ENCODE measurements around the gene CDH4.

DNA sequence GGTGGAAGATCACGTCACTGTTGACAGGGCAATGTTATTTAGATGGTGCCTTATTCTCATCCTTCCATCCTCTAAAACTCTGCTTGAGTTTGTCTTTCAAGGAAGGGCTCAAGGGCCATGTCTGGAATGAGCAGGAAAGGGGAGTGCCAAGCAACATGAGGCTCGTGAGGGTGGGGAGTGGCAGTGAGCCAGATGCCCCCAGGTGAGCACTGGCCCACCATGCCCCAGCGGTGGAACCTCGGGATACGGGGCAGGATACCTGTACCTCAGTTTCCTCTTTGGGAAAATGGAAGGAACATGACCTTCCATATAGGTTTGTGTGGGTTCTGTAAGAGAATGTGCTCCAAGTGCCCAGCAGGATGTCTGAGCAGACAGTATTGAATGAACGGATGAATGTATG, 476.3 kb downstream of the CDH4 start:
- TF ChIP-seq, protein P1, sequence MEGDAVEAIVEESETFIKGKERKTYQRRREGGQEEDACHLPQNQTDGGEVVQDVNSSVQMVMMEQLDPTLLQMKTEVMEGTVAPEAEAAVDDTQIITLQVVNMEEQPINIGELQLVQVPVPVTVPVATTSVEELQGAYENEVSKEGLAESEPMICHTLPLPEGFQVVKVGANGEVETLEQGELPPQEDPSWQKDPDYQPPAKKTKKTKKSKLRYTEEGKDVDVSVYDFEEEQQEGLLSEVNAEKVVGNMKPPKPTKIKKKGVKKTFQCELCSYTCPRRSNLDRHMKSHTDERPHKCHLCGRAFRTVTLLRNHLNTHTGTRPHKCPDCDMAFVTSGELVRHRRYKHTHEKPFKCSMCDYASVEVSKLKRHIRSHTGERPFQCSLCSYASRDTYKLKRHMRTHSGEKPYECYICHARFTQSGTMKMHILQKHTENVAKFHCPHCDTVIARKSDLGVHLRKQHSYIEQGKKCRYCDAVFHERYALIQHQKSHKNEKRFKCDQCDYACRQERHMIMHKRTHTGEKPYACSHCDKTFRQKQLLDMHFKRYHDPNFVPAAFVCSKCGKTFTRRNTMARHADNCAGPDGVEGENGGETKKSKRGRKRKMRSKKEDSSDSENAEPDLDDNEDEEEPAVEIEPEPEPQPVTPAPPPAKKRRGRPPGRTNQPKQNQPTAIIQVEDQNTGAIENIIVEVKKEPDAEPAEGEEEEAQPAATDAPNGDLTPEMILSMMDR (optimal IDR thresholded peaks at IDR 0.05 in 1 of 3, IDR thresholded peaks at IDR 0.05 in 1 of 3, conservative IDR thresholded peaks at IDR 0.05 in 1 of 3; ENCODE audit: extremely low read depth in 1 of 3, insufficient read depth in 2 of 3, low read length in 3 of 3): no peak
- TF ChIP-seq EZH2 (IDR thresholded peaks at IDR 0.05; ENCODE audit: low read length): no peak

Data from keratinocyte (primary cell).